Right kidney (tissue), 9 donors: ENCODE results near the gene CAPN8.

Source experiments
- DNase-seq: peaks from one replicate; pipeline ENCODE4 v3.0.0-alpha.2; 2016
- long read RNA-seq, 8 donors: transcript quantifications; one replicate each; lab custom pipeline, GENCODE V29; 2026

CAPN8 gene
- long read RNA-seq, donor 1, partial matches to known transcripts: 256 of 261 reads
- long read RNA-seq, donor 1, other reads (novel, unspliced or antisense): 5 of 261 reads
- long read RNA-seq, donor 2, partial matches to known transcripts: 58 of 58 reads
- long read RNA-seq, donor 2, other reads (novel, unspliced or antisense): 0 of 58 reads
- long read RNA-seq, donor 3, partial matches to known transcripts: 160 of 186 reads
- long read RNA-seq, donor 3, other reads (novel, unspliced or antisense): 25 of 186 reads
- long read RNA-seq, donor 4, partial matches to known transcripts: 71 of 72 reads
- long read RNA-seq, donor 4, other reads (novel, unspliced or antisense): 0 of 72 reads
- long read RNA-seq, donor 5, partial matches to known transcripts: 157 of 157 reads
- long read RNA-seq, donor 5, other reads (novel, unspliced or antisense): 0 of 157 reads
- long read RNA-seq, donor 6, partial matches to known transcripts: 140 of 140 reads
- long read RNA-seq, donor 6, other reads (novel, unspliced or antisense): 0 of 140 reads
- long read RNA-seq, donor 7, partial matches to known transcripts: 268 of 268 reads
- long read RNA-seq, donor 7, other reads (novel, unspliced or antisense): 0 of 268 reads
- long read RNA-seq, donor 8, partial matches to known transcripts: 313 of 314 reads
- long read RNA-seq, donor 8, other reads (novel, unspliced or antisense): 0 of 314 reads

GRCh38 chr1:223665592-223666312 lies at the start of gene CAPN8:
Gene CAPN8, minus strand, starts transcription at chr1:223665701. Its CDS starts 55 bp downstream, at chr1:223665646.
- DNase-seq: no peak

- no peak for DNase-seq
These were observed 49.5 kb upstream of the CAPN8 start for GRCh38 chr1:223714849-223715603.

GRCh38 chr1:223714421-223714724 lies 48.9 kb upstream of the CAPN8 start:
- DNase-seq: no peak

GRCh38 chr1:223713546-223714420 lies 48.3 kb upstream of the CAPN8 start:
- no peak for DNase-seq

- DNase-seq: peak; percentile 78
These were observed 47.5 kb upstream of the CAPN8 start for GRCh38 chr1:223712850-223713474.

GRCh38 chr1:223712194-223712849 lies 46.8 kb upstream of the CAPN8 start, which contains the start of gene CAPN2:
Gene CAPN2, plus strand, starts transcription at chr1:223712539. Its CDS starts 102 bp downstream, at chr1:223712641.
- DNase-seq: peak; percentile 90

GRCh38 chr1:223711747-223712193 lies 46.3 kb upstream of the CAPN8 start:
- no peak for DNase-seq

- DNase-seq: no peak
These were observed 45.7 kb upstream of the CAPN8 start for GRCh38 chr1:223711173-223711572.

GRCh38 chr1:223710179-223711133 lies 45.0 kb upstream of the CAPN8 start:
- no peak for DNase-seq

- DNase-seq: no peak
These were observed 44.1 kb upstream of the CAPN8 start for GRCh38 chr1:223709598-223709997.

GRCh38 chr1:223708651-223709268 lies 43.3 kb upstream of the CAPN8 start:
- no peak for DNase-seq

GRCh38 chr1:223708001-223708359 lies 42.5 kb upstream of the CAPN8 start:
- no peak for DNase-seq

GRCh38 chr1:223707256-223708000 lies 41.9 kb upstream of the CAPN8 start:
- no peak for DNase-seq

- DNase-seq: no peak
These were observed 40.8 kb upstream of the CAPN8 start for GRCh38 chr1:223706077-223706973.

GRCh38 chr1:223704921-223705878 lies 39.7 kb upstream of the CAPN8 start:
- no peak for DNase-seq

GRCh38 chr1:223703668-223704013 lies 38.1 kb upstream of the CAPN8 start:
- DNase-seq: no peak
